Limb (tissue), 2 donors: ENCODE results near the gene KARS1.
A peak's percentile ranks its signal among the peaks of the same experiment; 100 is the strongest.

Experiments used
- DNase-seq, 2 donors: peaks; one replicate each; pipeline ENCODE4 v3.0.0-alpha.2; 2016; ENCODE audit errors: extremely low spot score in 2 of 2

KARS1 gene

GRCh38 chr16:75647492-75648264, at the start of gene KARS1, which contains the start of gene TERF2IP:
Gene KARS1, minus strand, starts transcription at chr16:75647665. Its CDS starts 26 bp downstream, at chr16:75647639.
Gene TERF2IP, plus strand, starts transcription at chr16:75647773. Its CDS starts 110 bp downstream, at chr16:75647883.
- DNase-seq = peak; percentile 95 to 97

GRCh38 chr16:75695708-75696107, 48.2 kb upstream of the KARS1 start:
- DNase-seq = no peak

DNA sequence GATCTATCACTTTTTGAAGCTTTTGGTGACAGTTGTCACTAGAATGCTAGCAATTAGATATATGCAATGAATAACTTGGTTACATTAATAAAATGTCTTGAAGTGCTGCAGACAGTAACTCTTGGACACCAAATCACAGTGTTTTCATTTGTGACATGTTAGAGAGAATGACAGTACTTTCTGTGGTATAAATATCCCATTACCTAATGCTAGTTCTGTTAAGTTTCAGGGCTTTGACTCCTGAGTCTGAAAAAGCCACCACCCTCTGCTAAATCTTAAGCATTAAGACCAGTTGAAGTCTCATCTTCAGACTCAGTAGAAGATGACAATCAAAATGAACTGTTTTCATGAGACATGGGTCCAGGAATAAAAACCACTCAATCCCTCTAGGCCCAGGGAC, 39.9 kb upstream of the KARS1 start:
- no peak for DNase-seq

- DNase-seq = no peak
These were observed 34.8 kb upstream of the KARS1 start for GRCh38 chr16:75682308-75682707.

GRCh38 chr16:75679366-75679765, 31.9 kb upstream of the KARS1 start:
- no peak for DNase-seq

DNA sequence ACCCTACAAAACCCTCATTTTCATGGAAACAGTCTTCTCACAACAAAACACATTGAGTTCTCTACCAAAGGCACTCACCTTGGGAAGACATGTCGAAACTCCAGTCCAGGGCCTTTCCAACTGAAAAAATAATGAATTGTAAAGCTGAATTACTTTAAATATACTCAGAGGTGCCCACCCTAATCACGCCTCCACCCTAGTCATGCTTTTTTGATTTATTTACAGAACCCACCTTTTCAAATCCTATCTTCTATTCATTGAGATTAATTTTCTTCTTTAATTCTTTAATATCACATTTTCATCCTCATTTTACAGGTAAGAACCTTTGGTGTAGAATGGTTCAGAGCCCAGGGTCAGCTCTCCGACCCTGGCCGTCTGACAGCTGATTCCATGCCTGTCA, 29.4 kb upstream of the KARS1 start, which contains the start of gene CPHXL2:
TSS of gene CPHXL2 (minus strand) at position 101 of the 400 bp plus-strand sequence. CDS start at position 91, 10 bp downstream.
- DNase-seq = no peak

- no peak for DNase-seq
These were observed 20.0 kb upstream of the KARS1 start for GRCh38 chr16:75667503-75667902.

DNA sequence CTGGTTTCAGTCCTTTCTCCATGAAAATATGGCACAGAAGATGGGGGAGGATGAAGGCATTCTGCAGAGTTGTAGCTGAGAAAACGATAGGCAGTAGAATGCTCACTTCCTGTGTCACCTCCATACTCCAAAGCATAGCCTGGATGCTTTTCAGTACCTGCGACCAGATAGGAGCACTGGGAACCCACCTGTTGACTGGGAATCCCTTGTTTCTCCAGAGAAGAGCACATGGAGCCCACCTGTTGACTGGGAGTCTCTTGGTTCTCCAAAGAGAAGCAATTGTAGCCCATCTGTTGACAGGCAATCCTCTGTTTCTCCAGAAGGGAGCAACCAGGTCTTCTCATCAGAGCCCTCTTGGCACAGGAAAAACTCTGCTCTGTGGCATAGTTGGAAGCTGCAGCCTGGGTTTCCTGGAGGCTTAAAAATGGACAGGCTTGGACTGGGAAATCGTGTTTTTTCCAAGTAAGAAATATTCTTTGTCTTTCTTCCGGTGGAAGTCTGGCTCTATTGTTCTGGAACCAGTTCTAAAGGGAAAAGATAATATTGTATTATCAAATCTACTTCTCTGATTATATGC, 13.3 kb upstream of the KARS1 start:
- DNase-seq = no peak

GRCh38 chr16:75660321-75660720, 12.9 kb upstream of the KARS1 start:
- no peak for DNase-seq

GRCh38 chr16:75658175-75658574, 10.7 kb upstream of the KARS1 start:
- no peak for DNase-seq

- no peak for DNase-seq
These were observed 6.5 kb upstream of the KARS1 start for GRCh38 chr16:75653922-75654321.

DNA sequence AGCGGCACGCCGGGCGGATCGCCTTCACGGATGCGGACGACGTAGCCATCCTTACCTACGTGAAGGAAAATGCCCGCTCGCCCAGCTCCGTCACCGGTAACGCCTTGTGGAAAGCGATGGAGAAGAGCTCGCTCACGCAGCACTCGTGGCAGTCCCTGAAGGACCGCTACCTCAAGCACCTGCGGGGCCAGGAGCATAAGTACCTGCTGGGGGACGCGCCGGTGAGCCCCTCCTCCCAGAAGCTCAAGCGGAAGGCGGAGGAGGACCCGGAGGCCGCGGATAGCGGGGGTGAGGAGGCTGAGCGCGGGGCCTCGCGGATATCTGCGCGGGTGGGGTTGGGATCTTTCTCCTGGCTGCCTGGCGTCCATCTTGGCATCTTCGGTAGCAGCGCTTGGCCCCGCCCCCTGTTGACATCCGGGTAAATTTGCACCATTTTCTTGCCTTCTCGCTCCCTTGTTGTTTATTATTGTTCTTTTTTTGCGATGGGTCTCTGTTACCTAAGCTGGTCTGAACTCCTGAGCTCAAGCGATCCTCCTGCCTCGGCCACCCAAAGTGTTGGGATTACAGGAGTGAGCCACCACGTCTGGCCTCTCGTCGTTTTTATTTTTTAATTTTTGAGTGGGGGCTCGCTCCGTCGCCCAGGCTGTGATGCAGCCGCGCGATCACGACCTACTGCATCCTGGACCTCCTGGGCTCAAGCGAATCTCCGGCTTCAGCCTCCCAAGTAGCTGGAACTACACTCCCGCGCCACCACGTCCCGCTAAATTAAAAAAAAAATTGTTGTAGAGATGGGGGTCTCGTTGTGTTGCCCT, 1.0 kb upstream of the KARS1 start:
- peak; percentile 87 to 92 for DNase-seq

DNA sequence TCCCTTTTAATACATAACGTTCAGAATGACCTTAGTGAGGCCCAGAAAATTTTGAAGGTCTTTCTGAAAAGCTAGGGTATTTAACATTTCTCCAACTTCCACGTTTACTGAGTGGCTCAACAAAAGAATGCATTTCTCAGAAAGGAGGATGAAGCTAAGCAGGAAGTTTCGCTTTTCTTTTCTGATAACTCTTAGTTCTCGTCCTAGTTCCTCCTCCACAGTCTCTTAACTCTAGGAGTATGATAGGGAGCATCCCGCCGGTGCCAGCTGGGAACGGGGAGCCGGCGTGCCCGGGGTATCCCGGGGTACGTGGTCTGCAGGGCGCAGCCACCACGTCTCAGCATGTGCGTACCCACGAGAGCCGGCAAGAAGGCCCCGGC, 363 bp downstream of the KARS1 start:
- no peak for DNase-seq

- no peak for DNase-seq
These were observed 3.0 kb downstream of the KARS1 start for GRCh38 chr16:75644240-75645012.

- DNase-seq = no peak
These were observed 6.9 kb downstream of the KARS1 start for GRCh38 chr16:75640598-75640997.

DNA sequence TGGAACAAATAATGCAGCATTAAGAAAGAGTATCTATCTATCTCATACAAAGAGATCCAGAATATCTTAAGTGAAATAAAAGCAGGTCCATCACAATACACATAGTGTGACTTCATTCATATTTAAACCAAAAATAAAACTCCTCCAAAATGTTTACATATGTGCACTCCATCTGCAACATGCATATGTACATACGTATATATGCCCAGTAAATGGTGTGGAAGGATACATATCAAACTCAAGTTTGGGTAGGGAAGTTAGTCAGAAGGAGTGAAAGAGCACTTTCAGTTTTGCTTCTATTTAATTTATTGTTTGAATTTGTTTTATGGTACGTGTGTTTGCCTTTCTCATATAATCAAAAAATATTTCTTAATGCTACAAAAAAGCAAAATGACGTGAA, 12.4 kb downstream of the KARS1 start:
- DNase-seq = no peak

DNA sequence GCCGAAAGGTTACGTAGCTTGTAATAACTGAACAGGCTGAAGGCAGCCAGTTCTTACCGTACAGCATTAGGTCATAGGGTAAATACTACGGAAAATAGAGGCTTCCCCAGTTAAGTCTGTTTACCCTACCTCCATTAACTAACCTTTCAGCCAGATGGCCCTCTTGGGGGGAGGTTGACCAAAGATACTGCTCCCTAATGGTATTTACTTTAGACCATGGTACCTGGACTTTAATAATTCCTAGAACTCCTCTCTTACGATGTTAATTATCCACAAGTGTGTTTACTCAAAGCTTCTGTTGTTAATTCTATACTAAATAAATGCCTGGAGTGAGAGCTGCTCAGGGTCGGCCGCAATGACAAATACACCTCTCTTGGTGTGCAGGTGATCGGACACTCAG, 14.6 kb downstream of the KARS1 start:
- DNase-seq = no peak

GRCh38 chr16:75630052-75630451, 17.4 kb downstream of the KARS1 start:
- DNase-seq = no peak

DNA sequence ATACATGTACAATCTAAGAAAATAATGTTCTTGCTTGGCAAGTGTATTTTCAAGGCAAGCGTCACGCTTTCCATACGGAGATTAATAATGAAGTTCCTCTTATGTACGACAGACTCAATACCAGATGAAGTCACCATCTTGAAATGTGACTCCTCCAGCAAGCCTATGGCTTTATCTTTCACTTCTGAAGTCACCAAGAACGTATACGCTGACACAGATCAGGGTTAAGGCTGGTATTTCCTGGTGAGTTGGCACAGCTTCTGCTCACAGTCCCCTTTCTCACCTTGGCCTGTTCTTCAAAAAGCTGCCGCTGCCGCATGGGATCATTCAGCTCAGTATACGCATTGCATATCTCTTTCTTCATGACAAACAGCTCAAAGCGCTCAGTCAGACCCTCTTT, 18.3 kb downstream of the KARS1 start:
- no peak for DNase-seq

DNA sequence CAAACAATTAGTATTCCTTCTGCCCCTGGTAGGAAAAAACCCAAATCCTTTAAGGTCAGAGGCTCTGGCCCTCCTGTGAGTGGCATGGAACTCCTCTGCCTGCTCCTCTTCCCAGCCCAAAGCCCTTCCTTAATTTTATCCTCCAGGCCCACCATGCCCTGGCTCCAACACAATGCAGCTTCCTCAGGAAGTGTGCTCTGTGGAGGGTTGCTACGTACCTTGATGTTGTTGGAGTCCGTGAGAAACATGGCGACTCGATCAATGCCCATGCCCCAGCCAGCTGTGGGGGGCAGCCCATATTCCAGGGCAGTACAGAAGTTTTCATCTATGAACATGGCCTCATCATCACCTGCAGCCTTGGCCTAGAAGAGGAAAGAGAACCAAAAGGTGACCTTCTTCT, 19.1 kb downstream of the KARS1 start:
- DNase-seq = no peak

GRCh38 chr16:75627851-75628250, 19.6 kb downstream of the KARS1 start:
- no peak for DNase-seq
